SK-N-MC (cell line): Measurements from ENCODE around the gene LRRIQ1.
A peak's percentile ranks its signal among the peaks of the same experiment; 100 is the strongest.

Source experiments
- DNase-seq: peaks from one replicate; pipeline ENCODE4 v3.0.0-alpha.2; 2011; ENCODE audit warnings: low read depth, low spot score
- H3K27ac ChIP-seq: fragments of 200-600 bp; sonication (generic); 2 replicates; pipeline ENCODE4 v1.5.1; 2016; ENCODE audit warnings: mixed run types
- H3K36me3 ChIP-seq: fragments of 200-600 bp; sonication (generic); 2 replicates; pipeline ENCODE4 v1.6.1; 2017; ENCODE audit warnings: antibody characterized with exemption, low read length, mixed read lengths; ENCODE audit not compliant: insufficient read depth
- H3K4me3 ChIP-seq: fragments of 200-600 bp; sonication (generic); 2 replicates; pipeline ENCODE4 v1.5.1; 2016
- H3K9ac ChIP-seq: fragments of 200-600 bp; sonication (generic); 2 replicates; pipeline ENCODE4 v1.8.0; 2017; ENCODE audit warnings: mixed run types, mixed read lengths; ENCODE audit not compliant: insufficient read length
- H3K9me3 ChIP-seq: fragments of 200-600 bp; sonication (generic); 2 replicates; pipeline ENCODE4 v1.6.1; 2017; ENCODE audit warnings: low read depth, mild to moderate bottlenecking, antibody characterized with exemption, low read length, moderate library complexity, mixed read lengths
- EZH2 ChIP-seq: fragments of 200-600 bp; sonication (generic); IDR thresholded peaks from one replicate; pipeline ENCODE4 v1.6.1; 2017; ENCODE audit warnings: antibody characterized with exemption
- FOXP2 ChIP-seq: optimal IDR thresholded peaks from 2 replicates; pipeline ENCODE3; 2011; ENCODE audit warnings: mild to moderate bottlenecking, moderate library complexity; ENCODE audit not compliant: insufficient read depth; ENCODE audit errors: extremely low read length, control extremely low read depth
- POLR2AphosphoS5 ChIP-seq: IDR thresholded peaks from 2 replicates; pipeline ENCODE4 v1.6.1; 2012; ENCODE audit warnings: mild to moderate bottlenecking, low read depth, low read length, borderline replicate concordance

LRRIQ1 gene

GRCh38 chr12:85273381-85274314 is 237.5 kb downstream of the LRRIQ1 start:
- Histone ChIP-seq H3K4me3 (no peak overlapping the region), H3K9me3 (no peaks in the 10 kb centered on the region), H3K27ac (no peak overlapping the region), H3K9ac (no peak overlapping the region), H3K36me3 (no peaks in the 10 kb centered on the region)
- TF ChIP-seq EZH2 = no peak
- TF ChIP-seq FOXP2 = no peak
- TF ChIP-seq POLR2AphosphoS5 = no peak
- DNase-seq = no peak

DNA sequence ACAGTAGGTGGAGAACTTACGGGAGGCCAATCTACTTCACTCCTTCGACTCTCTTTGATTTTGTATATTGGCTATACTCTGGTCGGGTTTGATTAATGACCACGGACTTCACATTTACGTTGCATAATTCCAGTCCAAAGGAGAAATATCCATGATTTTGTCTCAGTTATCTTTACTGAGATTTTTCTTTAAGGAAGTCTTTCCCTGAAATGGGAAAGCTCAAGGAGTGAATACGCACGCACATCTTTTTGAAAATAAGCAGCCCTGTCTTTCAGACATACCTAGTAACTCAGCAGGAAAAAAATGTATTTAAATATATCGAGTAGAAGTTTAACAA is 238.1 kb downstream of the LRRIQ1 start:
- Histone ChIP-seq H3K4me3 (no peak overlapping the region), H3K36me3 (no peaks in the 10 kb centered on the region), H3K9me3 (no peaks in the 10 kb centered on the region), H3K9ac (no peak overlapping the region), H3K27ac (no peak overlapping the region)
- TF ChIP-seq POLR2AphosphoS5 = no peak
- no peak for TF ChIP-seq EZH2
- no peak for TF ChIP-seq FOXP2
- DNase-seq = no peak

DNA sequence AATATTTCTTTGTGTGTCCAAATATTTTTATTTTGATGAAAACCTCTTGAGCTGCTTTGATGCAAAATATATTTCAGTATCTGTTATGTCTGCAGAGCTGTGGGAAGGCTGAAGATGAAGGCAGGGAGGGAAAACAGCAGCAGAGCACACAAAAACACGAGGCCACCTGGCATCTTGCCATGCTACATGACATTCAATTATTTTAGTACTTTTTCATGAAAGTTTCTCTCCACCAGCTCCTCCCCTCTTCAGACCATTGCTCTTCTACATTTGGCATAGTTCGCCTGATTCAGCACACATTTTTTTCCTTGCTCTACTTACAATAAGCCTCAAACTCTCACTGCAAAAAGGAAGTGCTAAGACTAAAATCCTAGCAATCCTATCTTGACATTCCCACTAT is 239.2 kb downstream of the LRRIQ1 start:
- no peaks in the 10 kb centered on the region for H3K36me3 ChIP-seq
- no peaks in the 10 kb centered on the region for H3K9me3 ChIP-seq
- H3K9ac ChIP-seq = no peak overlapping the region
- TF ChIP-seq EZH2 (no peak), POLR2AphosphoS5 (no peak), FOXP2 (no peak)
- peak; percentile 59 for DNase-seq
- peak overlapping the region; percentile 52 for H3K27ac ChIP-seq
- H3K4me3 ChIP-seq = peak overlapping the region; percentile 39

DNA sequence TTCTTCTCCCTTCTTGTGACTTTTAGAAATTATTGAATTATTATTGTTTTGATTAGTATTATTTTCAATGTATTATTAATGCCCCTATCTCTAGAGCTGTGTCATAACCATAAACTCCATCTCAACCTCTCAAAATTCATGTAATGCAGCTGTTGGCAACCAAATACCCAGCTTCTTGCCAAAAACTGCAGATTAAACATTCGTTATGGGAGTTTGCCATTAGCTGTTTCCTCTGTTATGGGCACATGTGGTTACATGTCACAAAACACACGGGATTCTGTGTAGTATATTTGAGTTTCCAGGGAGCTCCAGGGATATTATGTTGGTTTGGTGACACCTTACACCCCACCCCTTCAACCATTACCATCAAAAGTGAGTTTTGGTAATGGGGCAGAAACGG is 241.0 kb downstream of the LRRIQ1 start:
- no peak overlapping the region for H3K4me3 ChIP-seq
- TF ChIP-seq FOXP2 = no peak
- TF ChIP-seq EZH2 = no peak
- no peak for TF ChIP-seq POLR2AphosphoS5

DNA sequence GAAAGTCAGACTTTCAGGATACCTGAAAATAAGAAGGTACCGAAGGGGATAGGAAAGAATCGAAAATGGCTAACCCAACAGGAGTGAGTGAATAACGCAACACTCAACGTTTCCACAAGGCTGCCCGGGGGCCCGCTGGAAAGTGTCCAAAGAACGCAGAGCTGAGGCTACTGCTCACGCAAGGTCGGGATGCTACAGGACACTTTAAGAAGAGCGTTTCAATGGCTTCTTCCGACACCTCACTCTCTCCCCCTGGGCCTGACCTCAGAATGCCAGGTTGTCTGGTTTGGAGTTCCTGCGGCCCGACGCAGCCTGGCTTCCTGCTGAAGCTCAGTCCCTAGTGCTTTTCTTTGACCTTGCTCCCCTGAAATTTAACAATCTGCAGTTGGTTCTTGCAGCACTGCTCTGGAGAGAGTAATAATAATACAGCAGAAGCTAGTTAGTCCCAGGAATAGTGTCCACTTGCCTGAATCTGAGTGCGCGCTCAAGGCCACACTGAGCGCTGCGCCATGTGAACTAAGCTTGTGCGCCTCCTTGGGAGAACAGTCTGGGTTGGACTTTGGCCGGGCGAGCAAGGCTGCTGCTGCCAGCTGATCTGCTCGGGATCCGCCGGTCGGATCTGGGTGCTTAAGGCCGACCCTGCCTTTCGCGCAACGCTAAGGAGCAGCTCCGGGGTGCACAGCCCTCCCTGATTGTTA is 241.9 kb downstream of the LRRIQ1 start:
- TF ChIP-seq EZH2 = no peak
- TF ChIP-seq FOXP2 = no peak
- TF ChIP-seq POLR2AphosphoS5 = no peak
- no peak overlapping the region for H3K27ac ChIP-seq
- no peak for DNase-seq
- H3K9me3 ChIP-seq = no peaks in the 10 kb centered on the region
- no peaks in the 10 kb centered on the region for H3K36me3 ChIP-seq
- H3K9ac ChIP-seq = no peak overlapping the region
- no peak overlapping the region for H3K4me3 ChIP-seq

More for the DNA sequence above, 241.0 kb downstream of the LRRIQ1 start:
- Histone ChIP-seq H3K9me3 (no peaks in the 10 kb centered on the region), H3K9ac (no peak overlapping the region), H3K36me3 (no peaks in the 10 kb centered on the region), H3K27ac (no peak overlapping the region)
- no peak for DNase-seq

DNA sequence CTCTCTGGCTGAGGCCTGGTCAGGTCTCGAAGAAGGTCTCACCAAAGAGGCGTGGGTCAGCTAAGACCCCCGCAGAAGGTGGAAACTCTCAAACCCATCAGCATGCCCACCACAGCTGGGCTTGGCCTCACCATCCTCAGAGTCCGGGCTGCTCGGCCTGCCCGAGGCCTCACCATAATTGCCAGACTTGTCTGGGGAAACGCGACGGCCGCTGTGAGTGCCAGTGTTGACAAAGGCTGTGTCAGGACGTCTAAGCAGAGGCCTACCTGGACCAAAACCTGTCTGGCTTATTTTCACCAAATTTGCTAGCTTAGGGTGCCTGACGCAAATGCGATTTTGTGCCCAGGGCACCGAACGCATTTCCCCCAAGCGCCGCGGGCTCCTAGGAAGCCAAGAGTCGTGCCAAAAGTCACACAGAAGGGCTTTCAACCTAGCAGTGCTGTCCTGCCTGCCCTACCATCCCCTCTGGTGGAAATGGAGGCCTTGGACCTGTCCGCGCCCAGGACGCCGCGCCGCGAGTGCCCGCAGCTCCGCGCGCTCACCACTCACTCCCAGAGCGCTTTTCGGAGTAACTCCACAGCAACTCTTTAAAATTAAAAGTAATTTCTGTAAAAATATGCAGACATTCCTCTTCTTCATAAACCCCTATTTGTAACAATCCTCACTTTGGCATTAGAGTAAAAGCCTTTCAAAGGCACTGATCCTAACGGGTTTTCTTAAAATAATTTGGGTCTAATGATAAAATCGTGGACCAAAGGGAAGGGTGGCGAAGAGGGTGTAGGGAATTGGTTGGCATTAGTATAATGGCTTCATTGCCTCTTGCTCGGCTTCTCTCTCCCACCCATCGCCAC is 242.7 kb downstream of the LRRIQ1 start:
- Histone ChIP-seq H3K9ac (no peak overlapping the region), H3K9me3 (no peaks in the 10 kb centered on the region), H3K27ac (no peak overlapping the region), H3K36me3 (no peaks in the 10 kb centered on the region), H3K4me3 (no peak overlapping the region)
- TF ChIP-seq POLR2AphosphoS5 (no peak), FOXP2 (no peak)
- DNase-seq = no peak

- TF ChIP-seq EZH2 (no peak), POLR2AphosphoS5 (no peak), FOXP2 (no peak)
- DNase-seq = no peak
- H3K27ac ChIP-seq = no peak overlapping the region; the same call in 1 of the 2 replicates
- H3K9me3 ChIP-seq = no peaks in the 10 kb centered on the region
- H3K9ac ChIP-seq = peak overlapping the region; percentile 92
- H3K4me3 ChIP-seq = peak overlapping the region; percentile 95
- no peaks in the 10 kb centered on the region for H3K36me3 ChIP-seq
These were observed 243.5 kb downstream of the LRRIQ1 start for GRCh38 chr12:85279449-85280164.
